Ectodermal cell (in vitro differentiated cells): Measurements from ENCODE around the gene AIP.

Source experiments
- H3K27ac ChIP-seq: 2 replicates; pipeline ENCODE4 v1.7.0; 2013; ENCODE audit warnings: mild to moderate bottlenecking, low read depth, low read length; ENCODE audit not compliant: insufficient read depth, poor library complexity, severe bottlenecking
- H3K27me3 ChIP-seq: 2 replicates; pipeline ENCODE4 v1.7.0; 2013; ENCODE audit warnings: mild to moderate bottlenecking, low read length; ENCODE audit not compliant: insufficient read depth, control insufficient read depth, poor library complexity, severe bottlenecking
- H3K36me3 ChIP-seq: one replicate; pipeline ENCODE4 v1.7.0; 2013; ENCODE audit warnings: low read length; ENCODE audit not compliant: control insufficient read depth, insufficient read depth
- H3K4me1 ChIP-seq: one replicate; pipeline ENCODE4 v1.7.0; 2013; ENCODE audit warnings: low read length; ENCODE audit not compliant: control insufficient read depth, insufficient read depth
- H3K4me3 ChIP-seq: 2 replicates; pipeline ENCODE4 v1.7.0; 2013; ENCODE audit warnings: low read depth, low read length, control low read depth; ENCODE audit not compliant: insufficient read depth
- H3K9me3 ChIP-seq: 2 replicates; pipeline ENCODE4 v1.7.0; 2013; ENCODE audit warnings: mild to moderate bottlenecking, low read length, moderate library complexity; ENCODE audit not compliant: control insufficient read depth
- WGBS, 2 experiments: methylation state at CpG; one replicate each; pipeline ENCODE4 v1.1.7; 2013; ENCODE audit warnings: missing lambda C conversion rate in 2 of 2; 5-methylcytosine and 5-hydroxymethylcytosine counted together

AIP gene

DNA sequence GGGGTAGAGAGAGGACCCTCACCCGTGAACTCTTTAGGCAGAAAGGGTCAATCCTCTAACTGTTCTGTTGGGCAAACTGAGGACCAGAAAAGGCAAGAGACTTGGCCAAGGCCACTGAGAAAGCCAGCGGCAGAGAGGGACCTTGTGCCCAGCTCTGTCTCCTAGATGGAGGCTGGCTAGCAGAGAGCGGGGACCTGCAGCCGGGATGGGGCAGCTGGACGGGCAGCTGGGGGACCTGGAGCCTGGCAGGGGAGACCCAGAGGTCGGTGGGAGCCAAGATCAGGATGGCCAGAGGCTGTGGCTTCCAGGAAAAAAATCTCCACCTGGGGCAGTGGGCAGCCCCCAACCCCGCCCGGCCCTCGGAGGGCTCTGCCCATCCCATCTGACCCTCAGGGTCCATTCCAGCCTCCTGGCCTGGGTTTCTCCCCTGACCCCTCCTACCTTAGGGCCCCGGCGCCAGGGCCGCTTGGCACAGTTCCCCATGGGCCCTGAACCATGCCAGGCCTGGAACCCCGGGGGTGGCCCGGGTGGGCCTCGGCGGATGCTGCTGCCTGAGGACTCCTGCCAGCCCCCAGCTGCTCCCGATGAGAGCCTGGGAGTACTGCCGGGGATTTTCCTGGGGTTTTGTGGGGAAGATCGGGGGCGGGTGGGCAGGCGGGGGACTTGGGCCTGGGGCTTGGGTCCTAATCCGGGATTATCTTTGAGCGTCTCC lies 40.2 kb downstream of the AIP start, which contains the start of gene CABP2:
TSS of gene CABP2 (minus strand) at position 603 of the 712 bp plus-strand sequence. CDS start at position 483, 120 bp downstream.
- Histone ChIP-seq H3K36me3 (no peaks in the 10 kb centered on the region), H3K4me1 (no peaks in the 10 kb centered on the region), H3K27ac (no peak within 1 kb of the TSS), H3K27me3 (no peaks in the 10 kb centered on the region), H3K4me3 (no peak within 1 kb of the TSS), H3K9me3 (no peaks in the 10 kb centered on the region)
- 89% methylated on average over 23 of the region's 23 CpGs for WGBS, 2 experiments

DNA sequence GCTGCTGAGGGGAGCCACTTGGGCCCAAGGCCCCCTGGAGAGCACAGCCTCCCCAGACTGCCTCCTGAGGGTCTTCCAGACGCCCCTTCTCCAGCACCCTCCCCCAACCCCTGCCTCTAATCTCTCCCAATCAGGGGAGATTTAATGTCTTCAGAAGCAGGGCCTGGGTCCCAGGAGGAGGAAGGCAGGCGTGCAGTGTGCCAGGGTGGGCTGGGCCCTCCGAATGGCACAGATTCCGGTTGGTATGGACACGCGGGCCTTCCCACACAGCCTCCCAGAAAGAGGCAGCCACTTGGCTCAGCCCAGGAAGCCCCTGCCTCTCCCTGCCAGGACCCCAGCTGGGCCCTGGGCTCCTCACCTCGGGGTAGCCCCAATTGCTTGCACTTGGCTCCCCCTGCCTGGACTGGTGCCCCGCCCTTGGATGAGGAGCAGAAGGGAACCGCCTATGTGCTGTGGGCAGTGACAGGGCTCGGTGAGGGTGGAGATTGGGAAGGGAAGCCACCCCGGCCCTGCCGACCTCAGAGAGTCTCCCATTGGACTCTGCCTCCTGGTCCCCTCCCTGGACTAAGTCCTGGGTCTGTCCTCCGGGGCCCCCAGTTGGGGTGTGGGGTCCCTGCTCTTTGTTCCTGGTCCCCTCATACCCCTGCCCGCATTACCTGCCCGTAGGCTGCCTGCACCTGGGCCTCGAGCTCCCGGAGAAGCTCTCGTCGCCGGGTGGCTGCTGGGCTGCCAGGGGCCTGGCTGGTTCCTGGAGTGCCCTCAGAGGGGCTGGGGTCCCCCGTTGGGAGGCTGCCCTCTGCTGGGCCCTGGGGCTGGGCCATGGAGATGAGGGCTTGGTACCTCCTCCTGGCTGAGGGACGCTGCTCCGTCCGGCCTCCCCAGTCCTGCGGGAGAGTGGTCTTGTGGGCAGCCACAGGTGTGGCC lies 41.0 kb downstream of the AIP start:
- H3K27me3 ChIP-seq: no peaks in the 10 kb centered on the region
- no peak overlapping the region for H3K4me3 ChIP-seq
- 89 to 90% methylated on average over 25 of the region's 25 CpGs for WGBS, 2 experiments
- H3K27ac ChIP-seq: no peak overlapping the region
- no peaks in the 10 kb centered on the region for H3K9me3 ChIP-seq
- H3K36me3 ChIP-seq: no peaks in the 10 kb centered on the region
- no peaks in the 10 kb centered on the region for H3K4me1 ChIP-seq

DNA sequence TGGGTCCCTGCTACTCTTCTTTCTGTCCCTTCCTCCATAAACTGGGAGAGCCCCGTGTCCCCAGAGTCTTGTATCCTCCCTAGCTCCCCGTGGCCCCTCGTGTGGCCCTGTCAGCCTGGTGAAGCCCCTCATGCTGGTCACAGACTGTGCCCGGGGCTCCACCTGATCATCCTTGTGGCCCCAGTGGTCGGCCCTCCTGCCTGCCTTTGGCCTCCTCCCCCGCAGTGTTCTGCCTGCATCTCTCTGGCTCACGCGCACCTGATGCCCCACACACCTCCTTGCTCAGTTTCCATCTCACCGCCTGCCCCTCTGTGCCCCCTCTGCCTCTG lies 41.6 kb downstream of the AIP start:
- H3K27me3 ChIP-seq: no peaks in the 10 kb centered on the region
- no peak overlapping the region for H3K27ac ChIP-seq
- no peaks in the 10 kb centered on the region for H3K4me1 ChIP-seq
- no peak overlapping the region for H3K4me3 ChIP-seq
- H3K36me3 ChIP-seq: no peaks in the 10 kb centered on the region
- WGBS, 2 experiments: 92 to 93% methylated on average over 9 of the region's 9 CpGs
- no peaks in the 10 kb centered on the region for H3K9me3 ChIP-seq

DNA sequence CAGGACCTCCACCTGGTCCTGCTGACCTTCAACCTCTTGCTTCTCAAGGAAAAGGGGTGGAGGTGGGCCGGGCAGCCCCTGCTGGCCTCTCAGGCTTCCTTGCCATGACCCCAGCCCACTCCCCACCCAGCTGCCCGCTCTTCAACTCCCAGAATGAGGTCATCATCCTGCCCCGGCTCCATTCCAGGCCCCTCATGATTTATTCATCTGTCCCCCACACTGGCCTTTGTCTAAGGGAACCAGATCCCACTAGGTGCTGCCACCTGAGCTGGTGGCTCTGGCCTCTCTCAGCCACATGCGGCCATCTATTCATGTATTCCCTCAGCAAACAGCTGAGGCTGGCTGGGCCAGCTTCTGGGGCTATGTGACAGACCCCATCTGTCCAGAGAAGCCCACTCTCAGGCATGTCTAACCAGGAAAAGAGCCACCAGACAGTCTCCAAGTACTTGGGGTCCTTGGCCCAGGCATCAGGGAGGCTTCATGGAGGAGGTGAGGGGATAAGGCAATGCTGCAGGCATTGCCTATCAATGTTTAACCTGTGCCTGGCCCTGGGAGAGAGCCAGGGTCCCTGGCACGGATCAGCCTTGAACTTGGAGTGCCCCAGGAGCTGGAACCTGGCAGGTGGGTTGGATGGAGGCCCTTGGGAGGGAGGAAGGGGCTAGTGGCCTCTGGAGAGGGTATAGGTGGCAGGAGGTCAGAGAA lies 42.6 kb downstream of the AIP start:
- Histone ChIP-seq H3K9me3 (no peaks in the 10 kb centered on the region), H3K27me3 (no peaks in the 10 kb centered on the region), H3K4me3 (no peak overlapping the region), H3K36me3 (no peaks in the 10 kb centered on the region), H3K27ac (no peak overlapping the region), H3K4me1 (no peaks in the 10 kb centered on the region)
- 82 to 83% methylated on average over 5 of the region's 5 CpGs for WGBS, 2 experiments

DNA sequence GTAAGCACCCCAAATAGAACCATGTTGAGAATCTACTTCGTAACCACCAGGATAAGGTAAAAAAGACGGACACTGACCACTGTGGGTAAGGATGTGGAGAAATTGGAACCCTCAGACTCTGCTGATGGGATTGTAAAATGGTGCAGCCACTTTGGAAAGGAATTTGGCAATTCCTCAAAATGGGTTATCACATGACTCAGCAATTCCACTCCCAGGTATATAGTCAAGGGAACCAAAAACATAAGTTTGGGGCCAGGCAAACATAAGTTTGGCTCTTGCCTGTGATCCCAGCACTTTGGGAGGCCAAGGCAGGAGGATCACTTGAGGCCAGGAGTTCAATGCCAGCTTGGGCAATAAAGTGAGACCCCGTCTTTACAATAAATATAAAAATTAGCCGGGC lies 45.5 kb downstream of the AIP start:
- H3K27ac ChIP-seq: no peak overlapping the region
- no peaks in the 10 kb centered on the region for H3K27me3 ChIP-seq
- no peaks in the 10 kb centered on the region for H3K9me3 ChIP-seq
- no peak overlapping the region for H3K4me3 ChIP-seq
- H3K4me1 ChIP-seq: no peaks in the 10 kb centered on the region
- H3K36me3 ChIP-seq: no peaks in the 10 kb centered on the region
- 87 to 90% methylated on average over 4 of the region's 4 CpGs for WGBS, 2 experiments

DNA sequence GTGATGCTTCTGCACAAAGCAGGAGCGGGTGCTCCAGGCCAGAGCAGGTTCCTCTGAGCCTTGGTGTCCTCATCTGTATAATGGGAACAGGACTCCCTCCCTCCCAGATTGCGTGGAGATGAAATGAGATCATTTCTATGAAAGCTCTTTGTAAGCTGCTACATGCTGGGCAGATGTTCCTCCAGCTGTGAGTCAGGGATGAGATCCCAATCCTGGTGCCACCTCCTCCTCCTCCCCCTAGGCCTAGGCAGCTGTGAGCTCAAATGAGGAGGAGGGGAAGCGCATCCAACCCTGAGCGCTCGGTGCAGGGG lies 47.4 kb downstream of the AIP start:
- no peak overlapping the region for H3K4me3 ChIP-seq
- H3K4me1 ChIP-seq: no peaks in the 10 kb centered on the region
- H3K27me3 ChIP-seq: no peaks in the 10 kb centered on the region
- no peaks in the 10 kb centered on the region for H3K36me3 ChIP-seq
- no peaks in the 10 kb centered on the region for H3K9me3 ChIP-seq
- 86 to 93% methylated on average over 5 of the region's 5 CpGs for WGBS, 2 experiments
- no peak overlapping the region for H3K27ac ChIP-seq

DNA sequence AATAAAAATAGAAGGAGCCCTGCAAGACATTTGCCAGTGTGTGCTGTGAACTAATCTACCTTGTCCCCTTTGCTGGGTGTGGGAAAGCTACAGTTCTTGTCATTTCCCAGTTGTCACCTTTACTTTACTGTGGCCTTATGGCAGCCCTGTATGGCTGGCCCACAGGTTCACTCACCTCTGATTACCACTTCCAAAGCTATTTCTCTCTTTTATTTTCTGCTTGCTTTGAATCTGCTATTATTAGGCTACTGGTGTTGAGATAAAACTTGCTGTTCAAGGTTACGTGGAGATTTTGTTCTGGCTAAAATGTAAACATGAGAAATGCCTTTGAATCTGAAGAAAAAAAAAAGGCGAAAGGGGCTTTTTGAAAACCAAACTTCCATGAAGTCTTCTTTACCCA lies 50.1 kb downstream of the AIP start:
- Histone ChIP-seq H3K36me3 (no peaks in the 10 kb centered on the region), H3K4me1 (no peaks in the 10 kb centered on the region), H3K4me3 (no peak overlapping the region), H3K9me3 (no peaks in the 10 kb centered on the region), H3K27ac (no peak overlapping the region), H3K27me3 (no peaks in the 10 kb centered on the region)
- WGBS, 2 experiments: 83 to 85% methylated on average over 2 of the region's 2 CpGs

DNA sequence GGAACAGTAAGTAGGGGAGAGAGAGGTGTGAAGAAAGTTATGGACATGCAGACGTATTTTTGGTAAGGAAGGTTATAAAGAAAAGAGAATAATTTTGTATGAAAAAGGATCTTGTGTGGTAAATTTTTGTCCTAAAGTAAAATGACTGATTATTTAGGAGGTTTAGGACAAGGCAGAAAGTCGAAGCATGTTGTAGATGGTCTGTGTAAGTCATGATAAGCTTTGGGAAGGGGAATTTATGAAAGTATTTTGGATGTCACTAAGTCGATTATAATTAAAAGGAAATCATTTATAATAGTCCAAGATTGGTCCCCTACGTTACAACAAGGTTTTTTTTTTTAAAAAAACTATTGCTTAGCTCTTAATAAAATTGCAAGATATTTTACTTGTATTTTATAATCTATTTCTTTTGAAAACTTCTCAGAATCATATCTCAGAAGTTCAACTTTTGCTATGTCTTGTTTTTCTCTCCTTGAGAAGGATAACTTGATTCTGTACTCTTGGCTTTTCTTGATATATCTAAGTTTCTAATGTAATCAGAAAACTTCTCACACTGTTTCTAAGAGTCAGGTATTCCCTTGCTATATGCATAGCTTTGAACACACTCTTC lies 51.3 kb downstream of the AIP start:
- Histone ChIP-seq H3K4me3 (no peak overlapping the region), H3K4me1 (no peaks in the 10 kb centered on the region), H3K9me3 (no peaks in the 10 kb centered on the region), H3K27ac (no peak overlapping the region), H3K27me3 (no peaks in the 10 kb centered on the region), H3K36me3 (no peaks in the 10 kb centered on the region)
- WGBS, 2 experiments: 34 to 36% methylated on average over 2 of the region's 4 CpGs

DNA sequence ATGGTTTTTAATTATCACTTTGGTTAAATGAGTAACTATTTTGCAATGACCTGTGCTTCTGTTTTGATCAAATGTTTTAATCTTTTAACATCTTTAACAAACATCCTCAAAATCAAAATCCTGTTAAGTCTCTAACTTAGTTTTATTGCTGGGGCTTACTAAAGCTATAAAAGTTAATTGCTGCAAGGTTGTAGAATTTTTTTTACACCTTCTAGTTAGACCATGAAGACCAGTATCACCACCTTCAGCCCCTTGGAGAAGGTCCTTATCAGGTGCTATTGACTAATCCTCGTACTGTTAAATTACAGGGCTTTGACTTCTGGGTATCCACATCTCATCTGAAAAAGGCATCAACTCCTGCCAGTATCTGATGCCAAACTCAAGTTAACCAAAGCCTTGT lies 52.7 kb downstream of the AIP start:
- Histone ChIP-seq H3K4me1 (no peaks in the 10 kb centered on the region), H3K9me3 (no peaks in the 10 kb centered on the region), H3K36me3 (no peaks in the 10 kb centered on the region), H3K4me3 (no peak overlapping the region), H3K27ac (no peak overlapping the region), H3K27me3 (no peaks in the 10 kb centered on the region)
- 74 to 82% methylated on average over 1 of the region's 1 CpG for WGBS, 2 experiments

DNA sequence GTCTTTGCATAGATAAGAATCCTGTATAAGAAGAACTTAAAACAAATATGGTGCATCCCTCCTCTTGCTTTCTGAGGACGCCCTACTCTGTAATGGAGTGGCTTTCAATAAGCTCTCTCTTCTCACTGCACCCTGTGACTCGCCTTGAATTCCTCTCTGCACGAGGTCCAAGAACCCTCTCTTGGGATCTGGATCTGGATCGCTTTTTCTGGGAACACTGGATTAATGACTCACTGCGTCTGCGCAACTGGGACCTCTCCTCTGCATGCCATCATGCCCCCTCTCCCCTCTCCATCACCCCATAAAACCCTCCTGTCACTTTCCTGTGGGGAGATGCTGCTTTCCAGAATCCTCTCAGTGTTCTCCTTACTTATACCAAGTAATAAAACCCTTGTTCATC lies 55.5 kb downstream of the AIP start:
- 82 to 87% methylated on average over 6 of the region's 6 CpGs for WGBS, 2 experiments
- Histone ChIP-seq H3K27me3 (no peaks in the 10 kb centered on the region), H3K27ac (no peak overlapping the region), H3K36me3 (no peaks in the 10 kb centered on the region), H3K9me3 (no peaks in the 10 kb centered on the region), H3K4me3 (no peak overlapping the region), H3K4me1 (no peaks in the 10 kb centered on the region)
